HEK293T (cell line): ENCODE data around the gene ANKRD42.

Experiments used
- ARNT ChIP-seq: fragments of 450-650 bp; IDR thresholded peaks from 2 replicates; pipeline ENCODE4 v1.6.1; 2017; ENCODE audit warnings: mild to moderate bottlenecking
- FOXM1 ChIP-seq: fragments of 450-650 bp; IDR thresholded peaks from 2 replicates; pipeline ENCODE4 v1.6.1; 2017; ENCODE audit warnings: mild to moderate bottlenecking, borderline replicate concordance
- SP1 ChIP-seq: fragments of 450-650 bp; IDR thresholded peaks from 2 replicates; pipeline ENCODE4 v1.6.1; 2017
- ZNF384 ChIP-seq: fragments of 450-650 bp; IDR thresholded peaks from 2 replicates; pipeline ENCODE4 v1.6.1; 2016

DNA sequence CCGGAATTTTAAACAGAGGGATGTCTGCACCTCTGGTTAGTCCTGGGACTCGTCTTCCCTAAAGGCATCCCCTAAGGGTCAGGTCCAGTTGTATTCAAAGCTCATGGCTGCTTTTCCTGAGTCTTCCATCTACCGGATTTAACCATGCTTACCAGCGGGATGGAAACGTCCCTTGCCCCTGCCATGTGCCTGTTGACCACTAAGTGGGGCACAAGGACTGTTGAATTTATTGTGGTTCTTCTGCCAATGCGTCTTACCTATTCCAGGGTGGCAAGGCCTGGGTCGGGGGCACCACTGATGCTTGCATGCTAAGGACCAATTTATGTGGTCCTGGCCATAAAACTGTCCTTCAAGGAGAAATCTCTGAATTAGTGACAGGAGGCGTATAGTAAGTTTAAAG lies 25.6 kb downstream of the ANKRD42 start:
- TF ChIP-seq ZNF384 (no peak), SP1 (no peak), FOXM1 (no peak), ARNT (no peak)
